GM12878 (cell line): ENCODE results near the gene ERLEC1. TPM values are rescaled to one million over a fixed set of nuclear protein-coding genes. Genes with fewer than 3 reads are reported as not detected.

ENCODE experiments used
- ATAC-seq: fragments of 200-7000 bp; cut with Tn5 transposase; 3 replicates; pipeline ENCODE4 v1.9.1; 2020; ENCODE audit warnings: mild to moderate bottlenecking, moderate library complexity
- BruUV-seq: library from RNA; stranded (reverse); fragments of 400-500 nt; replicated peaks from 2 replicates; lab custom pipeline; 2021; lab: Mats Ljungman, UMichigan
- CTCF ChIA-PET: fragments of 300-600 bp; sonication (Branson Sonifier 250); formaldehyde crosslinking; extraction: SDS; loops from one replicate; lab custom pipeline; 2021; ENCODE audit warnings: inconsistent platforms; lab: Yijun Ruan, JAX
- POLR2A ChIA-PET: fragments of 350-600 bp; formaldehyde crosslinking; extraction: SDS; loops from one replicate; lab custom pipeline; 2021; ENCODE audit warnings: inconsistent platforms; lab: Charles Lee
- RAD21 ChIA-PET: fragments of 300-600 bp; sonication (Branson Sonifier 250); formaldehyde crosslinking; loops from one replicate; lab custom pipeline; 2023; ENCODE audit warnings: antibody characterized with exemption; ENCODE audit not compliant: unreplicated experiment; lab: Charles Lee
- SMC1A ChIA-PET: fragments of 300-600 bp; sonication (Branson Sonifier 250); formaldehyde crosslinking; loops from one replicate; lab custom pipeline; 2023; ENCODE audit not compliant: unreplicated experiment, uncharacterized antibody; lab: Charles Lee
- DNase-seq: peaks from one replicate; pipeline ENCODE4 v3.0.0-alpha.2; 2011; ENCODE audit warnings: low read depth, low spot score
- FAIRE-seq: peaks from 3 replicates; lab custom pipeline; 2011; peaks lifted over from hg19 to GRCh38; lab: Jason Lieb, UNC
- H2AFZ ChIP-seq: 2 replicates; pipeline ENCODE4 v1.6.0; 2011; ENCODE audit warnings: low read depth, low read length, control low read depth; ENCODE audit not compliant: control insufficient read depth
- H3K27ac ChIP-seq: 2 replicates; pipeline ENCODE4 v1.5.1; 2011; ENCODE audit warnings: control low read depth; ENCODE audit not compliant: control insufficient read depth, insufficient read depth
- H3K27me3 ChIP-seq, 2 experiments: replicated peaks in 1 of 2; 2 replicates each; pipeline versions ENCODE4 v1.6.0 to v1.6.1; 2011; ENCODE audit warnings: low read length in 1 of 2; ENCODE audit not compliant: control insufficient read depth in 2 of 2, insufficient read depth in 2 of 2
- H3K36me3 ChIP-seq, 2 experiments: 2 replicates each; pipeline ENCODE4 v1.5.1; 2011; ENCODE audit warnings: low read length in 1 of 2; ENCODE audit not compliant: control insufficient read depth in 2 of 2, insufficient read depth in 2 of 2
- H3K4me1 ChIP-seq: 2 replicates; pipeline ENCODE4 v1.6.1; 2011; ENCODE audit warnings: mild to moderate bottlenecking, low read length, moderate library complexity, mixed read lengths; ENCODE audit not compliant: control insufficient read depth, insufficient read depth
- H3K4me2 ChIP-seq: 2 replicates; pipeline ENCODE4 v1.6.0; 2011; ENCODE audit warnings: control low read depth; ENCODE audit not compliant: control insufficient read depth, insufficient read depth
- H3K4me3 ChIP-seq: fragments of 200-600 bp; sonication (generic); 2 replicates; pipeline ENCODE4 v1.5.1; 2016
- H3K79me2 ChIP-seq: 2 replicates; pipeline ENCODE4 v1.6.0; 2011; ENCODE audit warnings: low read length; ENCODE audit not compliant: control insufficient read depth, insufficient read depth
- H3K9ac ChIP-seq: 2 replicates; pipeline ENCODE4 v1.8.0; 2011; ENCODE audit warnings: low read length, control low read depth, mixed read lengths; ENCODE audit not compliant: control insufficient read depth, insufficient read depth
- H3K9me3 ChIP-seq: replicated peaks from 3 replicates; pipeline ENCODE4 v1.5.1; 2011; ENCODE audit warnings: mild to moderate bottlenecking, low read length; ENCODE audit not compliant: control insufficient read depth, insufficient read depth
- H4K20me1 ChIP-seq: 2 replicates; pipeline ENCODE4 v1.6.0; 2011; ENCODE audit not compliant: control insufficient read depth, insufficient read depth
- CEBPZ ChIP-seq: fragments of 150-350 bp; IDR thresholded peaks from 2 replicates; pipeline ENCODE4 v1.6.1; 2016; ENCODE audit warnings: low read depth, low read length
- E4F1 ChIP-seq: fragments of 450-650 bp; IDR thresholded peaks from 2 replicates; pipeline ENCODE4 v1.6.1; 2018; ENCODE audit warnings: borderline replicate concordance, mild to moderate bottlenecking; ENCODE audit not compliant: partially characterized antibody
- EP300 ChIP-seq, 2 experiments: fragments of 150-350 bp in 1 of 2; IDR thresholded peaks; 2 replicates each; pipeline ENCODE4 v1.6.1; 2011 to 2012; ENCODE audit warnings: low read depth in 2 of 2, low read length in 2 of 2, borderline replicate concordance in 1 of 2, improper control_type of control experiment in 1 of 2, inconsistent platforms in 1 of 2; ENCODE audit not compliant: control insufficient read depth in 1 of 2
- HCFC1 ChIP-seq: fragments of 150-350 bp; IDR thresholded peaks from 2 replicates; pipeline ENCODE4 v1.6.1; 2014; ENCODE audit warnings: low read length
- HDAC2 ChIP-seq: fragments of 200-600 bp; sonication (generic); IDR thresholded peaks from 2 replicates; pipeline ENCODE4 v1.6.1; 2017
- NFXL1 ChIP-seq: fragments of 450-650 bp; IDR thresholded peaks from 2 replicates; pipeline ENCODE4 v1.6.1; 2017; ENCODE audit warnings: antibody characterized with exemption, mild to moderate bottlenecking, borderline replicate concordance
- NFYA ChIP-seq: IDR thresholded peaks from 2 replicates; pipeline ENCODE4 v1.6.1; 2011; ENCODE audit warnings: low read depth, mild to moderate bottlenecking, low read length, improper control_type of control experiment, borderline replicate concordance
- PBX3 ChIP-seq: IDR thresholded peaks from 2 replicates; pipeline ENCODE4 v1.6.1; 2011; ENCODE audit warnings: mild to moderate bottlenecking, low read depth, low read length, moderate library complexity; ENCODE audit not compliant: insufficient replicate concordance
- POU2F2 ChIP-seq: IDR thresholded peaks from 3 replicates; pipeline ENCODE4 v1.6.1; 2011; ENCODE audit warnings: low read depth, mild to moderate bottlenecking, low read length, borderline replicate concordance
- RFX5 ChIP-seq: IDR thresholded peaks from 2 replicates; pipeline ENCODE4 v1.6.1; 2011; ENCODE audit warnings: low read depth, low read length, improper control_type of control experiment
- RUNX3 ChIP-seq: IDR thresholded peaks from 2 replicates; pipeline ENCODE4 v1.6.1; 2012; ENCODE audit warnings: low read length, inconsistent platforms
- SIX5 ChIP-seq: IDR thresholded peaks from 2 replicates; pipeline ENCODE4 v1.6.1; 2011; ENCODE audit warnings: mild to moderate bottlenecking, low read depth, low read length, moderate library complexity; ENCODE audit not compliant: severe bottlenecking
- SP1 ChIP-seq: IDR thresholded peaks from one replicate; pipeline ENCODE4 v1.6.1; 2011; ENCODE audit warnings: low read depth, low read length
- STAT3 ChIP-seq: IDR thresholded peaks from 2 replicates; pipeline ENCODE4 v1.6.1; 2011; ENCODE audit warnings: low read depth, low read length, improper control_type of control experiment
- TCF3 ChIP-seq: IDR thresholded peaks from 2 replicates; pipeline ENCODE4 v1.6.1; 2012; ENCODE audit warnings: low read depth, mild to moderate bottlenecking, low read length, borderline replicate concordance; ENCODE audit not compliant: insufficient read depth
- USF1 ChIP-seq: IDR thresholded peaks from 2 replicates; pipeline ENCODE4 v1.6.1; 2011; ENCODE audit warnings: borderline replicate concordance, low read depth, mild to moderate bottlenecking, moderate library complexity, mixed read lengths, low read length; ENCODE audit not compliant: insufficient read depth; ENCODE audit errors: extremely low read length
- WGBS: methylation state at CpG from one replicate; pipeline ENCODE4 v1.1.6; 2016; ENCODE audit warnings: low lambda C conversion rate; ENCODE audit not compliant: insufficient replicate concordance, insufficient coverage; ENCODE audit errors: missing lambda C conversion rate; 5-methylcytosine and 5-hydroxymethylcytosine counted together
- in situ Hi-C: fragments of 300-500 bp; cut with MboI; formaldehyde crosslinking; loops from 9 replicates; pipeline ENCODE4 v1.14.3; 2018; ENCODE audit warnings: mixed read lengths
- intact Hi-C: fragments of 100-400 bp; cut with micrococcal nuclease; formaldehyde crosslinking; loops from one replicate; pipeline ENCODE4 v1.14.2; 2022; ENCODE audit not compliant: unreplicated experiment
- polyA plus RNA-seq, 11 experiments: library from polyadenylated mRNA; depleted of rRNA in 4 of 11; unstranded in 6 of 11; stranded (reverse) in 5 of 11; fragments of >200 nt; fragmentation: Nextera tagmentation in 4 of 11; fragmentation: Illumina TruSeq in 1 of 11; extraction: Ambion mirVana in 4 of 11; extraction: Trizol in 1 of 11; gene quantifications; 1 replicate in 1 of 11; 2 replicates in 10 of 11; pipeline versions ENCODE4 v1.2.1 to v1.2.3, GENCODE V29; 2011 to 2016; ENCODE audit warnings: inconsistent platforms in 2 of 11, missing spikeins in 2 of 11, low read depth in 1 of 11
- total RNA-seq, 4 experiments: library from RNA; depleted of rRNA in 3 of 4; stranded (reverse); fragments of >200 nt in 3 of 4; fragmentation: Illumina TruSeq in 1 of 4; extraction: Trizol in 1 of 4; gene quantifications; 2 replicates each; pipeline versions ENCODE4 v1.2.1 to v1.2.3, GENCODE V29; 2013 to 2021

Gene ERLEC1
- total and polyA plus RNA-seq, 10 of the 15 experiments (the other 5 are each of a cell fraction or from before 2014, with no cell fraction given): 14.1 to 52.2 (median 30.0) TPM

GRCh38 chr2:53827398-53828175, 40.7 kb downstream of the ERLEC1 start:
- DNase-seq (no peak), FAIRE-seq (no peak), ATAC-seq (no peak)
- intact Hi-C loops (no loop called here), in situ Hi-C loops (no loop called here)
- H3K4me3 ChIP-seq: no peak overlapping the region
- H3K36me3 ChIP-seq: no peaks in the 10 kb centered on the region
- no peak overlapping the region for H3K4me2 ChIP-seq
- H3K4me1 ChIP-seq: no peaks in the 10 kb centered on the region
- no peaks in the 10 kb centered on the region for H3K79me2 ChIP-seq
- SMC1A ChIA-PET: no interaction called here
- CTCF ChIA-PET: no interaction called here
- H3K9me3 ChIP-seq: no peaks in the 10 kb centered on the region
- H3K27me3 ChIP-seq: no peaks in the 10 kb centered on the region
- H4K20me1 ChIP-seq: no peaks in the 10 kb centered on the region
- no peak overlapping the region for H3K9ac ChIP-seq
- H2AFZ ChIP-seq: no peak overlapping the region
- BruUV-seq: no TSS peak
- POLR2A ChIA-PET: no interaction called here
- H3K27ac ChIP-seq: no peak overlapping the region
- WGBS: 83% methylated on average over 3 of the region's 3 CpGs
- RAD21 ChIA-PET: no interaction called here
- TF ChIP-seq USF1: no peak
- TF ChIP-seq SP1: no peak
- TF ChIP-seq TCF3: no peak
- no peak for TF ChIP-seq PBX3
- TF ChIP-seq SIX5: no peak
- TF ChIP-seq STAT3: no peak
- no peak for TF ChIP-seq CEBPZ
- TF ChIP-seq HCFC1: no peak
- no peak for TF ChIP-seq HDAC2
- no peak for TF ChIP-seq NFYA
- no peak for TF ChIP-seq EP300 (IDR thresholded peaks at IDR 0.05; ENCODE audit: borderline replicate concordance in 1 of 2, control insufficient read depth in 1 of 2, low read depth in 2 of 2, low read length in 2 of 2)
- no peak for TF ChIP-seq RFX5
- no peak for TF ChIP-seq NFXL1
- no peak for TF ChIP-seq E4F1
- no peak for TF ChIP-seq POU2F2
- TF ChIP-seq RUNX3: no peak
